8988T (cell line): Measurements from ENCODE around the gene SLC2A13.
"Not testable (repeated sequence)": the region's sequence is repeated elsewhere in the genome, so short reads cannot be mapped to it uniquely, and the experiment has no call there.

ENCODE experiments used
- DNase-seq: peaks from one replicate; pipeline ENCODE4 v3.0.0; 2011

The SLC2A13 gene

GRCh38 chr12:40034156-40034555 is 71.7 kb downstream of the SLC2A13 start:
- no peak for DNase-seq

GRCh38 chr12:40033242-40033630 is 72.6 kb downstream of the SLC2A13 start:
- DNase-seq, result no peak

GRCh38 chr12:40032433-40033241 is 73.2 kb downstream of the SLC2A13 start:
- DNase-seq, result no peak

GRCh38 chr12:40031965-40032364 is 73.9 kb downstream of the SLC2A13 start:
- DNase-seq, result no peak

- DNase-seq, result not testable (repeated sequence)
Measured at GRCh38 chr12:40030970-40031369, 74.9 kb downstream of the SLC2A13 start.

GRCh38 chr12:40028296-40028695 is 77.6 kb downstream of the SLC2A13 start:
- DNase-seq, result no peak

- no peak for DNase-seq
Measured at GRCh38 chr12:40022850-40023249, 83.0 kb downstream of the SLC2A13 start.

GRCh38 chr12:40020261-40020691 is 85.6 kb downstream of the SLC2A13 start:
- DNase-seq, result no peak

- DNase-seq, result no peak
Measured at GRCh38 chr12:40017488-40017887, 88.4 kb downstream of the SLC2A13 start.

GRCh38 chr12:40016980-40017379 is 88.9 kb downstream of the SLC2A13 start:
- DNase-seq, result no peak

GRCh38 chr12:40015881-40016280 is 90.0 kb downstream of the SLC2A13 start:
- no peak for DNase-seq

- DNase-seq, result no peak
Measured at GRCh38 chr12:40015345-40015744, 90.5 kb downstream of the SLC2A13 start.

- no peak for DNase-seq
Measured at GRCh38 chr12:40013847-40014246, 92.0 kb downstream of the SLC2A13 start.

- no peak for DNase-seq
Measured at GRCh38 chr12:40013292-40013691, 92.6 kb downstream of the SLC2A13 start.

- DNase-seq, result no peak
Measured at GRCh38 chr12:40012711-40013110, 93.2 kb downstream of the SLC2A13 start.

GRCh38 chr12:40011775-40012129 is 94.1 kb downstream of the SLC2A13 start:
- no peak for DNase-seq

GRCh38 chr12:40010899-40011774 is 94.7 kb downstream of the SLC2A13 start:
- DNase-seq, result peak; percentile 15

- no peak for DNase-seq
Measured at GRCh38 chr12:40002178-40003169, 103.4 kb downstream of the SLC2A13 start.

- DNase-seq, result no peak
Measured at GRCh38 chr12:40001406-40001805, 104.5 kb downstream of the SLC2A13 start.

- DNase-seq, result no peak
Measured at GRCh38 chr12:40000884-40001283, 105.0 kb downstream of the SLC2A13 start.

GRCh38 chr12:39993268-39993667 is 112.6 kb downstream of the SLC2A13 start:
- DNase-seq, result no peak
